Stimulated activated memory B cell treated with anti-CD40 and anti-IgM and Interleukin-4, amounts not matched to agents 10 μg/mL and 1 μg/mL and 100 μg/mL, for 72 hours (primary cell): ENCODE data around the gene JUN.

Experiments used
- ATAC-seq: fragments of 150-1000 bp; cut with Tn5 transposase; 2 replicates; pipeline ENCODE4 v1.10.0; 2021
- H3K27ac Mint-ChIP-seq: one replicate; pipeline ENCODE4 v1.8.0; 2022; ENCODE audit warnings: mild to moderate bottlenecking, mixed read lengths
- H3K27me3 Mint-ChIP-seq: one replicate; pipeline ENCODE4 v1.8.0; 2022; ENCODE audit warnings: mixed read lengths
- H3K36me3 Mint-ChIP-seq: one replicate; pipeline ENCODE4 v1.8.0; 2022; ENCODE audit warnings: mixed read lengths
- H3K4me1 Mint-ChIP-seq: one replicate; pipeline ENCODE4 v1.8.0; 2022; ENCODE audit warnings: mixed read lengths
- H3K4me3 Mint-ChIP-seq: one replicate; pipeline ENCODE4 v1.8.0; 2022; ENCODE audit warnings: mild to moderate bottlenecking, moderate library complexity, mixed read lengths
- H3K9me3 Mint-ChIP-seq: one replicate; pipeline ENCODE4 v1.8.0; 2022; ENCODE audit warnings: mixed read lengths

JUN gene

DNA sequence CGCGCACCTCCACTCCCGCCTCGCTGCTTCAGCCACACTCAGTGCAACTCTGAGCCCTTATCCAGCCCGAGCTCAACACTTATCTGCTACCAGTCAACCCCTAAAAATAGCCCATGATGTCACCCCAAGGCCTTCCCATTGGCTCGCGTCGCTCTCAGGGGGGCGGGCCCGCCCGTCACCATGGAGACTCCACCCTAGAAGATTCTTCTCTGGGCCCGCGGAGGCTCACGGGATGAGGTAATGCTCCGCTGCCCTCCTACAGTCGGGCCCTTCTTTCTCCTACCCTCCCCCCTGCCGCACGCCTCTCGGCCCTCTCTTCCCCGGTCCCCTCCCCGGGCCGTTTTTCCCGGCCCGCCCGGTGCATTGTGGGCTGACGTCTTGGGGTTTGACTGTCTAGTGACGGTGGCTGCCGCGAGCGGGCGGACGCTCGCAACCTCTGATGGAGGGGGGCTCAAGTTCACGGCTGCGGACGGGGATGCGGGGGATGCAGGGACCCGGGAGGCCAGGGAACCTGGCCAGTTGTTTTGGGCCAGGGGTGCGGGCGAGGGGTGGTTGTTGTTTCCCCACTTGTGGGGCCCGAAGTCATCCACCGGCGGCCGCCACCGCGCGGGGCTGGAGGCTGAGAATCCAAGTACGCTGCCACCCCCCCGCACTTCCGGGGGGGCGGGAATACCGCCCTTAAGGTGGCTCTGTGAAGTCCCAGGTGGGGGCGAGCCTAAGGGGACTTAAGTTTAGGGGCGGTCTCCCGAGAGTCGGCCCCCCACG is at the start of gene JUN:
JUN (minus strand) TSS at position 55 of the 765 bp plus-strand sequence. CDS start 977 bp downstream, outside the sequence.
- no peaks in the 10 kb centered on the region for H3K27me3 Mint-ChIP-seq
- peaks cover 36% of the 10 kb centered on the region for H3K36me3 Mint-ChIP-seq
- peak; percentile 91 for ATAC-seq
- peak within 1 kb of the TSS; percentile 94 for H3K27ac Mint-ChIP-seq
- peak within 1 kb of the TSS; percentile 98 for H3K4me3 Mint-ChIP-seq
- H3K4me1 Mint-ChIP-seq, result peaks cover 31% of the 10 kb centered on the region
- peaks cover 6% of the 10 kb centered on the region for H3K9me3 Mint-ChIP-seq

DNA sequence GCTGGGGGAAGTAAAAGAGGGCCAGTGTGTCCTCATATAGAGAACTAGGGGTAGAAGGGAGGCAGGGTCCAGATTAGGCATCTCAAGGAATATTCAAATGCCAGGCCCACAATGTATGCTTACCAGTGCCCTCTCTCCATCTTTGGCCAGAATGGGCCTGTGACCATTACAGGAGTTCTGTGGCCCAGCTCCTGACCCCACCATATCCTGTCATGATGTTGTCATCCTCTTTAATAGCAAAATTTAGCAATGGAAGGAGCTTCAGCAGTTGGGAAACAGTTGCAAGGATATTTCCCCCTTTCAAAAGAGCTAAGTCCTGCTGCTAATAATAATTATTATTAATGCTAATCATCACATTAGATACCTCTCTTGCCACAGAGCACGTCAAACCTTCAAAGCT is 49.3 kb upstream of the JUN start:
- H3K27me3 Mint-ChIP-seq, result no peaks in the 10 kb centered on the region
- peaks cover 3% of the 10 kb centered on the region for H3K9me3 Mint-ChIP-seq
- ATAC-seq, result no peak
- H3K4me1 Mint-ChIP-seq, result no peaks in the 10 kb centered on the region
- H3K27ac Mint-ChIP-seq, result no peak overlapping the region
- peaks cover 6% of the 10 kb centered on the region for H3K36me3 Mint-ChIP-seq
- no peak overlapping the region for H3K4me3 Mint-ChIP-seq

DNA sequence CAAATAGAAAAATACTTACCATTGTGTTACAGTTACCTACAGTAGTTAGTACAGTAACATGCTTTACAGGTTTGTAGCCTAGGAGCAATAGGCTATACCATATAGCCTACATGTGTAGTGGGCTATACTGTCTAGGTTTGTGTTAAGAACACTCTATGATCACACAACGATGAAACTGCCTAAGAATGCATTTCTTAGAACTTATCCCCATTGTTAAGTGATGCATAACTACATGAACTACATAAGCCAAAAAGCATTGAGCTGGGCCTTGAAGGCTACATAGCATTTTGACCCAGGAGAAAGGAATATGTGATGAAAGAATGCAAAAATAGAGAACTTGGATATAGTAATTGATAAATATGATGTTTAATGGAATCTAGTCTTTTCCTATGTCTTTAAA is 46.4 kb upstream of the JUN start:
- H3K4me1 Mint-ChIP-seq, result no peaks in the 10 kb centered on the region
- no peaks in the 10 kb centered on the region for H3K27me3 Mint-ChIP-seq
- no peak overlapping the region for H3K4me3 Mint-ChIP-seq
- no peak overlapping the region for H3K27ac Mint-ChIP-seq
- peaks cover 22% of the 10 kb centered on the region for H3K36me3 Mint-ChIP-seq
- ATAC-seq, result no peak
- H3K9me3 Mint-ChIP-seq, result peaks cover 7% of the 10 kb centered on the region

DNA sequence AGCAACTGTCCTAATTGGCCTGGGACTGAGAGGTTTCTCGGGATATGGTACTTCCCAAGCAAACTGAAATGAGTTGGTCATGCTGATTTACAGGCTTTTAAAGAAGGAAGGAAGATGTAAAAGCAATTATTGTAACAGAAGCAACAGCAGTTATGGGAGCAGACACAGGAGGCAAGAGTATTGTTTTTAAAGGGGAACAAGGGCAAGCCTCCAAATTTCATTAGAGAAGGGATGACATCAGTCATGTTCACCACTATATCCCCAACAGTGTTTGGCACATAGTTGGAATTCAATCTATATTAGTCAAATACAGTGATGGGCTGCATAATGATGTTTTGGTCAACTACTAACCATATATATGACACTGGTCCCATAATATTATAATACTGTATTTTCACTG is 46.0 kb upstream of the JUN start:
- Mint-ChIP-seq H3K27ac (no peak overlapping the region), H3K36me3 (peaks cover 22% of the 10 kb centered on the region), H3K9me3 (peaks cover 7% of the 10 kb centered on the region), H3K27me3 (no peaks in the 10 kb centered on the region), H3K4me1 (no peaks in the 10 kb centered on the region), H3K4me3 (no peak overlapping the region)
- ATAC-seq, result no peak

DNA sequence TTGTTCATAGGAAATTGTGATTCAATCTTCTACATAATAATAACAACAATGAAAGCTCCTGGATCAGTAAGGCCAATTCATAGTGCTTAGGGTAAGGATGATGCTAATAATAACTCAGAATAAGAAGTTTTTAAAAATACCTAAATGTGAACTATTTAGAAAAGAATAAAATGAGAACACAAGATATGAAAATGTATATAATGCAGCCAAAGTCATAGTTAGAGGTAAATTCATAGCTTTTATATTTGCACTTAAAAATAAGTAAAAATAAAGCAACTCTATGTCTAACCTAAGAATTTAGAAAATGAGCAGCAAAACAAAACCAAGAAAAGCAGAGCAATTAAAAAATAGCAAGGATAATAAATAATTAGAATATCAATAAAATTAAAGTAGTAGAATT is 43.5 kb upstream of the JUN start:
- Mint-ChIP-seq H3K27ac (no peak overlapping the region), H3K4me1 (no peaks in the 10 kb centered on the region), H3K27me3 (no peaks in the 10 kb centered on the region), H3K36me3 (peaks cover 22% of the 10 kb centered on the region), H3K9me3 (peaks cover 7% of the 10 kb centered on the region), H3K4me3 (no peak overlapping the region)
- no peak for ATAC-seq

DNA sequence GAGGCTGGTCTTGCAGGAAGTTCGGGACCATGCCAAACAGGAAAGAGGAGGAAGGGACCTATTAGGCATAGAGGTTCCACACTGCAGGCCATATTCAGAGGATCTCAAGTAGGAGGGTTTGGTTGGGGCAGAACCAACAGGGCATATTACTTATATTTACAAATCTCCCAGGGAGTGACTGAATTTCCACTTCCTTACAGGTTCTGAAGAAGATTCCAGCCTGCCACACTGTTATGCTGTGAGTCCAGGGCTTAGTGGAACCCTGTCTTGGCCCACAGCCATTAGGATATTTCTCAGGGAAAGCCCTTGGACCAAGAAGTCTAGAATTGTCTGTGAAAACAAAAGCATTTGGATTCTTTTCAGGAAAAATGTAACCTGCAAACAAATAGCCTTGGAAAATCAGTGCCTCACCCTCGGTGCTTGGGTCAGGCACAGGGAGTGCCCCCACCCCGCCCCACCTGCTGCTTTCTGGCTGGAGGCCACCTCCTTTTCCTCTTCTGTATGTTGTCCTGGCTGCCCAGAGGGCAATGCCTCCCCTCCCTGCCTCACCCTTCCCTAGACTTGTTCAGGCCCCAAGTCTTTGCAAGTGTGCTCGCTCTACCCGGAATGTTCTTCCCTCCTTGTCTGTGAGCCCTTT is 41.0 kb upstream of the JUN start:
- no peaks in the 10 kb centered on the region for H3K27me3 Mint-ChIP-seq
- peaks cover 4% of the 10 kb centered on the region for H3K4me1 Mint-ChIP-seq
- H3K9me3 Mint-ChIP-seq, result peaks cover 7% of the 10 kb centered on the region
- H3K4me3 Mint-ChIP-seq, result no peak overlapping the region
- H3K27ac Mint-ChIP-seq, result no peak overlapping the region
- no peak for ATAC-seq
- H3K36me3 Mint-ChIP-seq, result peaks cover 22% of the 10 kb centered on the region

DNA sequence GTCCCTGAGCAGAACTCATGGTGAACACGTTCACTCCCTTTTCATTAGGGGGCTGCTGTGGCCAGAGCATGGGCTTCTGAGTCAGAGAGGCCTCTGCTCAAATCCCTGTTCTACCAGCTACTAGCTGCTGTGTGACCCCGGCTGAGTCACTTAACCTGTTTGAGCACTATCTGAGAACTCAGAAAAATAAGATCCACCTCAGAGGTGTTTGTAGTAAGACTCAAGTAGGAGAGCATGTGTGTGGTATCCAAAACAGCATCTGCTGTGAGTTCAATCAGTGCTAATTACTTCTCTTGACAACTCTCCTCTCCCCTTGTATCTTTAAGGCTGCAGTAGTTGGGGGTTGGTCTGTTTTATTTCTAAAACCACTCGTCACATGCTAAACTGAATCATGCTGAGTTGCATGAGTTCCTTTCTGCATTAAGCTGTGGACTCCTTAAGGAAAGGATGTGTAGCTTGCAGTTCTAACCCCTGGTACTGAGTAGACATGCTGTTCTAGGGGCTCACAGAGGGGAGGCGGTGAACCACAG is 39.7 kb upstream of the JUN start:
- H3K27me3 Mint-ChIP-seq, result no peaks in the 10 kb centered on the region
- peaks cover 7% of the 10 kb centered on the region for H3K9me3 Mint-ChIP-seq
- peaks cover 19% of the 10 kb centered on the region for H3K36me3 Mint-ChIP-seq
- H3K4me1 Mint-ChIP-seq, result peaks cover 9% of the 10 kb centered on the region
- H3K4me3 Mint-ChIP-seq, result no peak overlapping the region
- H3K27ac Mint-ChIP-seq, result no peak overlapping the region
- ATAC-seq, result no peak

DNA sequence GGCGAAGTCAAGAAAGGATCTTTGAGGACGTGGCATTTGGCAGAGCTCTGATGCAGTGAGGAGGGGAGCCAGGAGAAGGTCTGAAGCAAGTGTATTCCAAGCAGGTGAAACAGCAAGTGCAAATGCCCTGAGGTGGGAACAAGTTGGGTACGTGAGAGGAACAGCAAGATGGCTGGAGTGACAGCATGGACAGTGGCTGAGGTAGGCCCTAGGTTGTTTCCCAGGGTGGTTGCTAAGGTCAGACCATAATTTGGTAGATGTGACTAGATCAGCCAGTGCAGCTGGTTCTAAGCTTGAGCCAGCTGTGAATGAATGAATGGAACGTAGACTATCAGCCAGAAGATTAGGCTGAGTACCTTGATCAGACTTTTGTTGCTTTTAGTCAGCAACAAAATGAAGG is 37.5 kb upstream of the JUN start:
- ATAC-seq, result no peak

DNA sequence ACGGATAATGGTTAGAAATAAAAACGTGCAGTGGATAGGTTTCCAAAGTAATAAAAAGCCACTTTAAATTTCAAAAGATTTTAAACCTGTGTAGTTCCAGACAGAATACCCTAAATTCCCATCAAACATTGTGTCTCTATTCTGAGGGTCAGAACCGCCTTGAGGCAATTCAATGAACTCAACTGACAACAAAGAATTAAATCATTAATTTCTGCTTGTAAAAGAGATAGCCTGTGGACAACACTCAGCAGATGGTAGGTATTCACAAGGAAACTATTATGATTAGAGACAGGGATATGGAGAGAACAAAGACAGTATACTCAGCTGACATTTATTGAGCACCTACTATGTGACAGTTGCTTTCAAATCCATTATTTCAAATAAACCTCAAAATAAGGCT is 35.1 kb upstream of the JUN start:
- Mint-ChIP-seq H3K27ac (no peak overlapping the region), H3K4me3 (no peak overlapping the region), H3K4me1 (peaks cover 36% of the 10 kb centered on the region), H3K27me3 (no peaks in the 10 kb centered on the region), H3K36me3 (no peaks in the 10 kb centered on the region), H3K9me3 (no peaks in the 10 kb centered on the region)
- ATAC-seq, result no peak

More for the DNA sequence above, 37.5 kb upstream of the JUN start:
- H3K4me3 Mint-ChIP-seq, result no peak overlapping the region
- H3K27me3 Mint-ChIP-seq, result no peaks in the 10 kb centered on the region
- H3K4me1 Mint-ChIP-seq, result peaks cover 16% of the 10 kb centered on the region
- H3K27ac Mint-ChIP-seq, result no peak overlapping the region
- no peaks in the 10 kb centered on the region for H3K9me3 Mint-ChIP-seq
- no peaks in the 10 kb centered on the region for H3K36me3 Mint-ChIP-seq

DNA sequence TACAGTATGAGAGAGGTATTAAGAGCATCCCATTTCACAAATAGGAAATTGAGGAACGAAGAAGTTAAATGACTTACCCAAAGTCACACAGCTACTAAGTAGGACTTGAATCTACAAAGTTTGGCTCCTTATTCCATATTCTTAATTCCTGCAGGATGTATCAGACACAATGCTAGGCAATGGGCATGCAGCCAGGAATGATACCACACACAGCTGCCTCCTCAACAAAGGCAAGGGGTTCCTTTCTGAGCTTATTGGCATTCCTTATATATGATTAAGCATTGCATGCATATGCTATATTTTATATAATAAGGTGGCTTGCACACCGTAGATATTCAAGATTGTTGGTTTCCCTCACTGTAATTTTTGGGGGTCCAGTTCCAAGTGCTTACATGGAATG is 34.2 kb upstream of the JUN start:
- ATAC-seq, result no peak

DNA sequence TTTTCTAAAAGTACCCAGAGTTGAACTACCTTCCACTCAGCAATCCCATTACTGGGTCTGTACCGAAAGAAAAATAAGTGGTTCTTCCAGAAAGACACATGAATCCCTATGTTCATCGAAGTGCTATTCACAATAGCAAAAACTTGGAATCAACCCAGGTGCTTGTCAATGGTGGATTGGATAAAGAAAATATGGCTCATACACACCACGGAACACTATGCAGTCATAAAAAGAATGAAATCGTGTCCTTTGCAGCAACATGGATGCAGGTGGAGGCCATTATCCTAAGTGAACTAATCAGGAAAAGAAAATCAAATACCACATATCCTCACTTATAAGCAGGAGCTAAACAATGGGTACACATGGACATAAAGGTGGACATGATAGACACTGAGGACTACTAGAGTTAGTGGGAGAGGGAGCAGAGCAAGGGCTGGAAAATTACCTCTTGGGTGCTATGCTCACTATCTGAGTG is 32.9 kb upstream of the JUN start:
- Mint-ChIP-seq H3K4me3 (peak overlapping the region; percentile 91), H3K36me3 (no peaks in the 10 kb centered on the region), H3K27me3 (no peaks in the 10 kb centered on the region), H3K9me3 (no peaks in the 10 kb centered on the region), H3K4me1 (peaks cover 56% of the 10 kb centered on the region), H3K27ac (peak overlapping the region; percentile 94)
- ATAC-seq, result no peak

More for the DNA sequence above, 34.2 kb upstream of the JUN start:
- H3K4me1 Mint-ChIP-seq, result peaks cover 45% of the 10 kb centered on the region
- no peak overlapping the region for H3K4me3 Mint-ChIP-seq
- H3K27ac Mint-ChIP-seq, result no peak overlapping the region
- no peaks in the 10 kb centered on the region for H3K9me3 Mint-ChIP-seq
- no peaks in the 10 kb centered on the region for H3K36me3 Mint-ChIP-seq
- H3K27me3 Mint-ChIP-seq, result no peaks in the 10 kb centered on the region

DNA sequence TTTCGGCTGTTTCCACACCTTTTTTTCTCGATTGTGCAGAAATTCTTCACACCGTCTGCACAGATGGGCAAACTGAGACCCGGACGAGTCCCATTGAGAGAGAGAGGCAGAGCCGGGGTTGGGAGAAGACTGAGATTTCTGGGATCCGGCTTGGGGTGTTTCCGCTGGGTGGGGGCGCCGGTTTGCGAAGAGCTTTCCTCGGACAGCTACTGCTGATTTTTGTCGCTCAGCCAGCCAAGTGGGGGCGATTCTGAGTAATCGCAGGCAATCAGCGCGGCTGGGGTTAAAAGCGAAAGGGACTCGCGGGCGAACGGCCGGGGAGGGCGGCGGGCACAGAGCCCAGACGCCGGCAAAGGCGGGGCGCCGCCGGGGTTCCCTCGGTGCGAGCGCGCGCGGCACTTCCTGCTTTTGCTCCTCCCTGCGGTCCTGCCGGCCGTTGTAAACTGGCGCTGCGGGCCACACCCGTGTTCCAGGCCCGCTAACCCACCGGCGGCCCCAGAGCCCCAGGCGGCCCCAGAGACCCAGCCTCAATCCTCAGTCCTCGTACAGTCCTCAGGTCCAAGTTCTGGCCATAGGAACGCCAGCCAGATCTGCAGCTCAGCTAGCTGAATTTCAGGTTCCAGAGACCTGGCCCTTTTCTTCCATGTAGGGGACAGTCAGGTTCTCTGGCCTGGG is 32.4 kb upstream of the JUN start:
- H3K27me3 Mint-ChIP-seq, result no peaks in the 10 kb centered on the region
- H3K4me1 Mint-ChIP-seq, result peaks cover 56% of the 10 kb centered on the region
- peak; percentile 94 for ATAC-seq
- H3K9me3 Mint-ChIP-seq, result no peaks in the 10 kb centered on the region
- peak overlapping the region; percentile 91 for H3K4me3 Mint-ChIP-seq
- H3K36me3 Mint-ChIP-seq, result no peaks in the 10 kb centered on the region
- peak overlapping the region; percentile 94 for H3K27ac Mint-ChIP-seq

DNA sequence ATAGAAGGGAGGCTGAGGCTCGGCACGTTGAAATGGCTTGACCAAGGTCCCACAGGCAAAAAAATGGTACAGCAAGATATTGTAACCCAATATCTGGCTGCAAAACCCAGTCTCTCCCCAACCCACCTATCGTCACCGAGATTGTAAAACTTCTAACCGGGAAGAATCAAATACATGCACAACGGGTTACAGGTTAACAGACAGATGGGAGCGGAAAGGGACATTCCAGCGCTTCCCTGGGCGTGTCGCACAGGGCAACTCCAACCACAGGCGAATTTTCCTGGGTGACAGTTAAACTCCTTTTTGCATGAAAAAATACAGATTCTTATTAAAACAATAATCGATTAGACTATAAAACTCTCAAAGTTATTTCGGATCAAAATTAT is 31.8 kb upstream of the JUN start:
- Mint-ChIP-seq H3K4me1 (peaks cover 56% of the 10 kb centered on the region), H3K9me3 (no peaks in the 10 kb centered on the region), H3K27ac (peak overlapping the region; percentile 94), H3K4me3 (peak overlapping the region; percentile 91), H3K27me3 (no peaks in the 10 kb centered on the region), H3K36me3 (no peaks in the 10 kb centered on the region)
- ATAC-seq, result peak; percentile 28

DNA sequence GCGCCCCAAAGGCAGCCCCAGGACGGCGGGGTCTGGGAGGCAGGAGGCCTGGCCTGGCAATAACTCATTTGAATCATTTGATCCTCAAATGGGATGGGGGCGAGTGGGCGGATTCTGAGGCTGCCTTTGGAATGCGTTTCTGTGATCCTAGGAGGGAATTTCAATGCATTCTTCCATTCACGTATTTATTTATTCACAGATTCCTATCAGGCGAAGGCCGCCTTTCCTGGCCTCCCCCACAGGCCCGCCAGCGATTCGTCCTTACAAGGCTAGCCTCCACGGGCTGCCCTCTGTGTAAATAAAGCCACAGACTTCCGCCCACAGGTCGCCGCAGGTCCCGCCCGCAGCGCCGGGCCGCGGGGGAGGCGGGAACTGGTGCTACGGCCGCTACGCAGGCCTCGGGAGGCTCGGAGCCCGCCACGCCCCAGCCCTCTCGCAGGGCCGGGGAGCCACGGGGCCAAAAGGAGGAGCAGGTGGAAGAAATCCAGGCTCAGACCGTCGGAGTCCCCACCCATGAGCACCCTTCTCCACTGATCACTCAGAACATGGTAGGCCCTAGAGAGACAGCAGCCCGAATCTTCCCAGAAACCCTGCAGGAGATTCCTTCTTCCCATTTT is 31.3 kb upstream of the JUN start:
- no peaks in the 10 kb centered on the region for H3K27me3 Mint-ChIP-seq
- peak; percentile 81 for ATAC-seq
- H3K9me3 Mint-ChIP-seq, result no peaks in the 10 kb centered on the region
- H3K4me1 Mint-ChIP-seq, result peaks cover 58% of the 10 kb centered on the region
- no peaks in the 10 kb centered on the region for H3K36me3 Mint-ChIP-seq
- H3K27ac Mint-ChIP-seq, result peak overlapping the region; percentile 94
- H3K4me3 Mint-ChIP-seq, result peak overlapping the region; percentile 91
